ENCODE data around the gene ZBTB9.

DNA sequence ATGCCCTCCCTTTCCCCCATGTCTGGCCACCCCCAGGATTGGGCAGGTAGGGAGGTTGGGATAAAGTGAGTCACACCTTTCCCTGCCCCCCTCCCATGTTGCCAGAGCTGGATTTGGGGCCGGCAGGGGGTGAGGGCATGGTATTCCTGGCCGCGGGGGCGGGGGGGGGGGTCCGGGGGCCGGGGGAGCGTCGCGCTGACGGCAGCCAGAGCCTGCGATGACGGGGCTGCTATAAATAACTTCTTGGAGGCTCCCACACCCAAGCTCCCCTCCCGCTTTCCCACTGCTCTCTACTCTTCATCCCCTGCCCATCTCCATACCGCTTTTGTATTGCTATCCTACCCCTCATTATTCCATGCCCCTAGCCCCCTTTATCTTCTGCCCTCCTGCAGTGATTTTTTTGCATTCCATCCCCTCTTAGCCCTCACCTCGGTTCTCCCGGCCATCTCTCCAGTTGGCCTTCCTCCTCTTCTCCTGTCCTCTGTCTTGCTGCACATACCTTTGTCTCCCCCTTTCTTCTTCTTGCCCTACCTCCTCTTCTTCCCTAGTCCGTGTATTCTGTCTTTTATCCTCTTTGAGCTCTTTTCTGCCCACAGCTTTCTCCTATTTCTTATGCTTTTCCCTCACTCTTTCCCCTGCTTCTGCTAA is 20.7 kb upstream of the ZBTB9 start:
- TF ChIP-seq CTCF (IDR thresholded peaks at IDR 0.05; ENCODE audit: low read length): no peak
- no peak for TF ChIP-seq EZH2 (optimal IDR thresholded peaks at IDR 0.05; ENCODE audit: low read depth, low read length)
